Peyer's patch (tissue), 4 donors: ENCODE data around the gene MOB3B.

ENCODE experiments used
- POLR2A ChIP-seq, 2 donors: fragments of 450-650 bp; IDR thresholded peaks; one replicate each; pipeline ENCODE4 v1.5.1; 2017; ENCODE audit warnings: antibody characterized with exemption in 2 of 2, mild to moderate bottlenecking in 2 of 2, moderate library complexity in 2 of 2
- TF ChIP-seq, protein P1 (sequence below), 6 experiments: fragments of 450-650 bp in 4 of 6; fragments of 200-600 bp in 2 of 6; sonication (generic) in 1 of 6; IDR thresholded peaks; one replicate each; pipeline ENCODE4 v1.5.1; 2017 to 2019; ENCODE audit warnings: antibody characterized with exemption in 6 of 6, mild to moderate bottlenecking in 3 of 6, moderate library complexity in 1 of 6

DNA sequence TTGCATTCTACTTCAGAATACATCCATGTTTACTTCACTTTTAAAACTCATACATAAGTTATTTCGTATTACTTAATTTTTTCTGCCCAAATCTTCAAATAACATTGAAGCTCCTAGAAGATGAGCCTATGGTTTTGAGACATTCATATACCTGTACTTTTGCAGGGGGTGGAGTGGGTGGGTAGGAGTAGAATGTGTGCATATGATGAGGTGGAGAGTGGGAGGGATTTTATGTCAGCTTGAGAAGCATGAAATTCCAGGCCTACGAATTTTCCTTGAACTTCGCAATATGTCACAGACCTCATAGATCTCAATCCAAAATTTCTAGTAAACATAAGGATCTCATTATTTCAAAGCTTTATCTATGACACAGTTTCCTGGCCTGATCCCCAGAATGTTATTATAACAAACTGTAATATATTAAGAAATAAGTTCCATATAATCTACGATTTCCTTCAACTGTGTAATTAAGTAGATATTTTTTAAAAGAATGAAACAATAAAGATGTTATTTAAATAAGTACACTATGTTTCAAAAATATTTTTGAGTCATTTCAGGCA, 19.7 kb upstream of the MOB3B start:
- TF ChIP-seq, protein P1, sequence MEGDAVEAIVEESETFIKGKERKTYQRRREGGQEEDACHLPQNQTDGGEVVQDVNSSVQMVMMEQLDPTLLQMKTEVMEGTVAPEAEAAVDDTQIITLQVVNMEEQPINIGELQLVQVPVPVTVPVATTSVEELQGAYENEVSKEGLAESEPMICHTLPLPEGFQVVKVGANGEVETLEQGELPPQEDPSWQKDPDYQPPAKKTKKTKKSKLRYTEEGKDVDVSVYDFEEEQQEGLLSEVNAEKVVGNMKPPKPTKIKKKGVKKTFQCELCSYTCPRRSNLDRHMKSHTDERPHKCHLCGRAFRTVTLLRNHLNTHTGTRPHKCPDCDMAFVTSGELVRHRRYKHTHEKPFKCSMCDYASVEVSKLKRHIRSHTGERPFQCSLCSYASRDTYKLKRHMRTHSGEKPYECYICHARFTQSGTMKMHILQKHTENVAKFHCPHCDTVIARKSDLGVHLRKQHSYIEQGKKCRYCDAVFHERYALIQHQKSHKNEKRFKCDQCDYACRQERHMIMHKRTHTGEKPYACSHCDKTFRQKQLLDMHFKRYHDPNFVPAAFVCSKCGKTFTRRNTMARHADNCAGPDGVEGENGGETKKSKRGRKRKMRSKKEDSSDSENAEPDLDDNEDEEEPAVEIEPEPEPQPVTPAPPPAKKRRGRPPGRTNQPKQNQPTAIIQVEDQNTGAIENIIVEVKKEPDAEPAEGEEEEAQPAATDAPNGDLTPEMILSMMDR (IDR thresholded peaks at IDR 0.05), result no peak
- TF ChIP-seq POLR2A (IDR thresholded peaks at IDR 0.05), result no peak
